Kasumi-1 (cell line): ENCODE data around the gene PPCDC.
A peak's percentile ranks its signal among the peaks of the same experiment; 100 is the strongest.

ENCODE experiments used
- DNase-seq, 2 experiments: peaks; one replicate each; lab custom pipeline; 2025; lab: John Stamatoyannopoulos, UW

Gene PPCDC

DNA sequence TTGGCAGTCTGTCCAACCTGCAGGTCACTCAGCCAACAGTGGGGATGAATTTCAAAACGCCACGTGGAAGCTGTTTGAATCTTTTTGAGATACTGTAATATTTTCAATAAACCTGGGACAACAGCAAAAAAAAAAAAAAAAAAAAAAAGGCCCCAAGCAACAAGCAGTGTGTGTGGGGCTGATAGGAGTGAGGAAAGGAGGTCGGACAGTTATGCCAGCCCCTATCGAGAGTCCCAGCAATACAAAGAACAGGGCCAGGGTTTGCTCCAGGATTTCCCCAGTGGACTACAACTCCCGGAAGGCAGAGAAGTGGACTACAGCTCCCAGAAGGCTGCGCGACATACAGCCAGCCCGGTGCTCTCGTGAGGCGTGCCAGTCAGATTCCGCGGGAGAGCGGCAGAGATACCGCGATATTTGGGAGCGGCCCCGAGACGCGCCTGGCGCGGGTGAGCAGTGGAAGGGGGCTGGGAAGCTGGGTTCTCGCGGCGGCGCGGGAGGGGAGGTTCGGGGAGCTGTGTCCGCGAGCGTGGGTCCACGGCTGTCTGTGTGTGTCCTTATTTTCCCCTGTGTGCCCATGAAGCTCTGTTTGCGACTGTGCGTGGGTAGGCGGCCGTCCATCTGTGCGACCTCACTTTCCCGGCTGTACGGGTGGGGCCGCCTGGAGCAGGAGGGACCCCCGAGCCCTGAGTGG is at the start of gene PPCDC:
TSS of gene PPCDC (plus strand) at position 410 of the 691 bp plus-strand sequence. CDS start 4,729 bp downstream, outside the sequence.
- peak; percentile 94 to 95 for DNase-seq

DNA sequence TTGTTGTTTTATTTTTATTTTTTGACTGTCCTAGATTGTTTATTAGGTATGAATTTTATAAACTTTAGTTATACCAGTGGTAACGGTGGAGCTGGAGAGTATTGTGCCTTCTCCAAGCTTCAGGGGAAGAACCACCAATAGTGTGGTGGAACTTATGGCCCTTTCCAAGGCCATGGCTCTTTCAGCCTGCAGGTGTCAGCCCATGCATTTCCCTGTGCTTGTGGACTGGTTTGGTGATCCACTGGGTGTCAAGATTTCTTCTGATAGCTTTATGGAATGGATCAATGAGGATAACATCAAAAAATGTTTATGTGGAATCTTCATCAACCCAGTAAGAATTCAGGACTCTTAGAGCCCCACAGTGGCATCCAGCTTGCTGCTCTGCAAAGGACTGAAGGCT is 47.2 kb upstream of the PPCDC start:
- no peak for DNase-seq

GRCh38 chr15:74977599-74977998 is 45.8 kb upstream of the PPCDC start:
- no peak for DNase-seq

- DNase-seq = no peak
Measured at GRCh38 chr15:74978077-74978476, 45.3 kb upstream of the PPCDC start.

DNA sequence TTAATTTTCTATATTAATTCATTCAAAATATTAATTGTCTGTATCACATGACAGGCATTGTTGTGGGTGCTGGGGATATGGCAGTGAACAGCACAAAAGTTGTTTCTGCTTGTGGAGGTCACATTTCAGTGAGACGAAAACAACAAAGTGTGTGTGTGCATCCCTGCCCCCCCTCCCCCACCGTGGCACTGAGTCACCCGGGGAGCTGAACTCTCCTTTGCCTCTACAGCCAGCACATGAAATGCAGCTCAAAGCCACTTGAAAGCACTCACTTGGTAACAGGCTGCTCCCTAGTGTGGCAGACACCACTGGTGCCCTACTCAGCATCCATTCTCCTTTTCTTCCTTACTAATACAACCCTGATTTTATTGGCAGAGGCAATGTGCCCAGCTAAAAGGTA is 44.9 kb upstream of the PPCDC start:
- no peak for DNase-seq

GRCh38 chr15:74982183-74982582 is 41.2 kb upstream of the PPCDC start:
- no peak for DNase-seq

DNA sequence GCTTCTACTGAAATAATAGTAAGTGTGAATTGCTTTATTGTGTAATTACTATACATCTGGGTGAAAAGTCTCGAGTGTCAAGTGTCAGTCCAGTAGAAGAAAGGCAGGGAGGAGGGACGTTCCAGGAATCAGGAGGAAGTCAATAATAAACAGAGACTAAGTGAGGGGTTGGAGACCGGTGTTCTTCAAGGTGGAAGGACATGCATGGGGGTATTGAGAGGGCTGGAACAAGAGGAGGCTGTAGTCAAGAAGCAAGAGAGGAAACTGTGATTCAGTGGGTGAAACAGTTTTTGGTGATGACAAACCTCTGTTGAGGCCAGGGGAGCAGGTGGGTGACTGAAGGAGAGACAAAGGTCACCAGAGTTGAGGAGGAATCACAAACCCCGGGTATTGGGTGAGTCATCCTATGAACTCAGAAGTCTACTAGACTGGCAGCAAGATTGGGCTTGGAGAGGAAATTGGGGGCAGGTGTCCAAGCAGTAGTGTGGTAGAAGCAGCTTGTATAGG is 39.6 kb upstream of the PPCDC start:
- DNase-seq = no peak

DNA sequence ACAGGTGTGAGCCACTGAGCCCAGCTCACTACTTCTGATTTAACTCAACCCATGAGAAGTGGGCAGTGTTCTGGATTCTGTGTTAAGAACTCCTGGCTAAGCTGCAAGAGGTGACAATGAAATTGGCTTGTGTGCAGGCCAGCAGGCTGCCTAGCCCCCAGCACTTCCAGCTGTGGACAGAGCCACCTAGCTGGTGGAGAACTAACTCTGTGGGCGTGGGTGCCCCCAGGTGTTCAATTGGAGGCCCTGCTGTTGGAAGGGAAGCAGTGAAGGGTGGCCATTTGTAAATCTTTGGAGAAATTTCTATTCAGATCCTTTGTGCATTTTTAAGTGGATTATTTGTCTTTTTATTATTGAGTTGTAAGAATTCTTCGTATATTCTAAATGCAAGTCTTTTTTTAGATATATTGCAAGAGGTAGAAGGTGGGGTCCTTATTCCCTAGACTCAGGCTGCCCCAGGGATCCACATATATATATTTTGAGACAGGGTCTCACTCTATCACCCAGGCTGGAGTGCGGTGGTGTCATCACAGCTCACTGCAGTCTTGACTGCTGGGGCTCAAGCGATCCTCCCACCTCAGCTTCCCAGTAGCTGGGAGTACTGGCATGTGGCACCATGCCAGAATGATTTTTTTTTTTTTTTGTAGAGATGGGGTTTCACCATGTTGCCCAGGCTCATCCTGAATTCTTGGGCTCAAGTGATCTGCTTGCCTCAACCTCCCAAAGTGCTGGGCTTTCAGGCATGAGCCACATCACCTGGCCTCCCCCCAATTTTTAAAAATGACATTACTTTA is 35.2 kb upstream of the PPCDC start:
- DNase-seq = peak; percentile 60 to 73

DNA sequence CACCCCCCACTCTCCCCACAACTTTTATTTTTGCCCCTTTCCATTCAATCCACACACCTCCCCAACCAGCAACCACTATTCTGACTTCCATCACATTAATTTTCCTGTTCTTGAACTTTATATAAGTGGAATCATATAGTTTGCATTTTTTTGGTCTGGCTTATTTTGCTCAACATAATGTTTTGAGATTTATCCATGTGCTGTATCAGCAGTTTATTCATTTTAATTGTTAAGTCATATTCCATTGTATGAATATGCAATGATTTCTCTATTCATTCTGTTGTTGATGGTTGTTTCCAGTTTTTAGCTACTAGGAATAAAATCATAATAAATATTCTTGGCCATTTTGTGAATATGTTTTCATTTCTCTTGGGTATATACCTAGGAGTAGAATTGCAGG is 33.9 kb upstream of the PPCDC start:
- DNase-seq = no peak

DNA sequence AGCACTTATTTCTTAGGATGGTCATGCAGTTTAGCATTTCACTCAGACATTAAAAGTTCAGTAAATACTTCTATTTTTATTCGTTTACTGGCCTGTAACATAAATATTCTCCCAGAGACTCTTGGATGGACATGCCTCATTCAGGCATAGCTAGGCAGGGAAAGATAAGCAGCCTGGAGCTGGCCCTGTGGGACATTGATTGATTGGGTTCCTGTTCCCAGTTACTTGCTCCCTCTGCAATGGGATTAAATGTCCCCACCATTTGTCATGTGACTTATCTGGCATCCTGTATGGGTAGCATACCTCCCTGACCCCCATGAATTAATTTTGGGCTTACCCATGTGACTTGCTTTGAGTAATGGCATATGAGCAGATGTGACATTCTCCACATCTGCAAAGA is 30.8 kb upstream of the PPCDC start:
- DNase-seq = no peak

DNA sequence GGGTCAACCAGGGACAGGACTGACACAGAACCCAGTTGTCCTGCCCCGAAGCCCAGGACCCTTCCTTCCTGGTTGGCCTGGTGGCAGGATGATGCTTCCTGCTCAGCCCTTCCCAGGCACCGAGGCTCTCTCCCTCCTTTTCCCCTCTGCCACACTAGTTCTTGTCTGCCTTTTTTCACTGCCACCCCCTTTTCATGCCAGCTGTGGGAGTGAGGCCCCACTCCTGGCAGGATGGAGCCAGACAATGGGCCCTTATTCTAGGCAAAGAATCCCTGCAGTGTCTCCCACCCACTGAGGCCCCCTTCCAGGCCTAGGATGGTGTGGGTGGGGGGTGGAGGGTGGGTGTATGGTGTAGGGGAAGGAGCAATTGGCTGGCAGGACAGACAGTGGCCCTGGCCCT is 29.2 kb upstream of the PPCDC start:
- no peak for DNase-seq

- DNase-seq = no peak
Measured at GRCh38 chr15:74994685-74995084, 28.7 kb upstream of the PPCDC start.

DNA sequence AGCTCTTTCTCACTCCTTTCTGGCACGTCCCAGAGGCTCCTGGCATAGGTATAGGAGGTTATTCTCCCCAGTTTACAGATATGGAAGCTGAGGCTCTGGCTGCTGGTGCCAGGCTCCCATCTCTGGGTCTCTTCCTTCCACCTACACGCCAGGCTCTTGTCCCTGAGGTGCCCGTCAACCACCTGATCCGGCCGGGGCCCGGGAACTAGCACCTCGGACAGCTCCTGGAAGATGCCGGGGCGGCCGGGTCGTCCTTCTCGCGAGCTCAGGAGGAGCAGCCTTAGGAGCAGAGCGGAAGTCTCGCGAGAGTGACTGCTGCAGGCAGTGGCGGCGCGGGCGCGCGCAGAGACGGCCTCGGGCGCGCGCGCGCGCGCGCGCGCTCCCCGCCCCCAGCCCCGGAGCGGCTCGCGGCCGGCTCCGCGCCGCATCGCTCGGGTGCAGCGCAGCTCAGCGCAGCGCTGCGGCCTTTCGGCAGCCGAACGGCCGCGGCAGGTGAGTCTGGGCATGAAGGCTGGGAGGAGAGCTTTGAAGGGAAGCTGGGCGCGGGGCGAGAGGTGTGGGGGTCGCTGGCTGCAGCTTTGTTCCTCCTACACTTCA is 28.1 kb upstream of the PPCDC start, which contains the start of gene SCAMP5:
TSS of gene SCAMP5 (plus strand) at position 382 of the 597 bp plus-strand sequence. CDS start 16,277 bp downstream, outside the sequence.
- peak; percentile 86 to 89 for DNase-seq

DNA sequence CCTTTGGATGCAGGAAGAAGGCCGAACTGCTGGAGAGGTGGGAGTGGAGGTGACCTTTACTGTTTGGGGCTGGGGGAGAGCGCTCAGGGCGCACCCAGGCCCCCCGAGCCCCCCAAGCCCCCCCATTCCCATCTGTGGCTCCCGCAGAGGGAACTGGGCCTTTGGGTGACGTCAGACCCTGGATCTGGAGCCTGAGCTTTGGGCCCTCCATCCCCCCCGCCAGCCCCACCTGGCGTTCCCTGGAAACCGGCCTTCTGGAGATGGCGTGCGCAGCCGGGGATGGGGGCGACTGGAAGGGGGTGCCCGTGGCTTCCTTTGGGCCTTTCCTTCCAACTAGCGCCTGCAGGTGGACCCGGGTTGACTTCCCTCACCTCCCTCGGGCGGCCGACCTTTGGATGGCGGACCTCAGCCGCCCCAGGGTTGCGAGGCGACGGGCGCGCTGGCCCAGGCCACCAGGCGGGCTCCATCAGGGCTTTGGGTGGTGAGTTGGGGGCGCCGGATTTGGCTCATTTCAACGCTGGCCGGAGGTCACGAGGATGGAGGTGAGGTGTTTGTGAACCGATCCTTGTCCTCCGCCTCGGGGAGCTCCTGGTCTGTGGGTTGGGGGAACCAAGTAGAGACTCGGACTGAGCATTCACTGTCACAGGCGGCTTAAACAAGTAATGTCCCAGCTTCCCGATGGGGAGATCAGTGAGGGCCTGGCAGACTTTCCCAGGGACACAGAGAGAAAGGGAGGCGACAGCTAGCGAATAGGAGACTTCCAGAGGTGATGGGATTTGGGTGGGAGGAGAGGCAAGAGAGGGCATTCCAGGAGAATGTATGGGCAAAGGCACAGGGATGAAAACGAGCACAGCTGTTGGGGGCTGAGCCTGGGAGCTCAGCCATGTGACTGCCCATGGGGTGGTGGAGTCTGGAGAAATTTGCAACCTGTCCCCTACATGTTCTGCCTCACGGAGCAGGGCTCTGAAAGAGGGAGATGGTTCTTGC is 27.3 kb upstream of the PPCDC start:
- DNase-seq = no peak

- no peak for DNase-seq
Measured at GRCh38 chr15:74997141-74997540, 26.2 kb upstream of the PPCDC start.

- DNase-seq = no peak
Measured at GRCh38 chr15:74997543-74997942, 25.8 kb upstream of the PPCDC start.

GRCh38 chr15:75001310-75001709 is 22.1 kb upstream of the PPCDC start:
- no peak for DNase-seq

DNA sequence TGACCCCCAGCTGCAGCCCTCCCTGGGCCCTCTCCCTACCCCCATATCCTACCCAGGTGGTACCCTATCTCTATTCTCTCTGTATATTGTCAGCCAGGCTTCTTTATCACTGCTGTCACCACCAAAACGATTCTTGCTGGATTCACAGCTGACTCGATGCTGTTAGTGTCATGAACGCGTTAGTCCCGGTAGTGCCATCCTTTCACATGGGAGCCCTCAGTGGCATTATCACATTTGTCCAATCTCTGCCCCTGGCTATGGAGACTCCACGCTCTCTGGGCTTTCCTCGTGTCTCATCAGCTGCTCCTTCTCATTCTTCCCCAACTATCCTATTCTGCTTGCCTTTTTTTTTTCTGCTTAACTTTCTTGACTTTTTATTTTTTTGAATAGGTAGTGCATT is 21.0 kb upstream of the PPCDC start:
- no peak for DNase-seq

- peak; percentile 26 to 41 for DNase-seq
Measured at GRCh38 chr15:75007216-75007615, 16.2 kb upstream of the PPCDC start.

DNA sequence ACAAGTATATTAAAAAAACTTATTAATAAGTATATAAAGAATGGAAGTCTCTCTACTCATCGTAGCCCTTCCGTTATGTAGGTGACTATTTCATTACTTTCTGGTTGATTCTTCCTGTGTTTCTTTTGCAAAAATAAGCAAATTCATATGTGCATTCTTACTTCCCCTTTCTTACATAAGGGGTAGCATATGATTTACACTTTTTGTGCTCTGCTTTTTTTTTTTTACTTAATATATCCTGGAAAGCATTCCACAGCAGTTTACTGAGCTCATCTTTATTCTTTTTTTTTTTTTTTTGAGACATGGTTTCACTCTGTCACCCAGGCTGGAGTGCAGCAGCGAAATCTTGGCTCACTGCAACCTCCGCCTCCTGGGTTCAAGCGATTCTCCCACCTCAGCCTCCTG is 15.2 kb upstream of the PPCDC start:
- DNase-seq = peak; percentile 27 to 37

GRCh38 chr15:75008629-75009326 is 14.6 kb upstream of the PPCDC start:
- DNase-seq = peak; percentile 76 to 80
